Lower leg skin (tissue), 3 donors: ENCODE measurements around the gene MGAT4A.

Source experiments
- CTCF ChIP-seq, 3 donors: fragments of 450-650 bp; IDR thresholded peaks; one replicate each; pipeline ENCODE4 v1.5.1; 2016; ENCODE audit warnings: antibody characterized with exemption in 3 of 3, mild to moderate bottlenecking in 3 of 3, moderate library complexity in 2 of 3
- POLR2A ChIP-seq, 2 donors: fragments of 450-650 bp; IDR thresholded peaks; one replicate each; pipeline ENCODE4 v1.6.1; 2016 to 2017; ENCODE audit warnings: antibody characterized with exemption in 2 of 2, mild to moderate bottlenecking in 1 of 2, moderate library complexity in 1 of 2

- TF ChIP-seq CTCF (IDR thresholded peaks at IDR 0.05) = no peak
- TF ChIP-seq POLR2A (IDR thresholded peaks at IDR 0.05) = no peak
These were observed 39.6 kb downstream of the MGAT4A start for GRCh38 chr2:98691303-98691702.
